ENCODE measurements around the gene PLD1. TPM values are rescaled to one million over a fixed set of nuclear protein-coding genes. Genes with fewer than 3 reads are reported as not detected.
A peak's percentile ranks its signal among the peaks of the same experiment; 100 is the strongest.

The PLD1 gene
- total RNA-seq, 1 donor from 2014 or later: 25.4 TPM

DNA sequence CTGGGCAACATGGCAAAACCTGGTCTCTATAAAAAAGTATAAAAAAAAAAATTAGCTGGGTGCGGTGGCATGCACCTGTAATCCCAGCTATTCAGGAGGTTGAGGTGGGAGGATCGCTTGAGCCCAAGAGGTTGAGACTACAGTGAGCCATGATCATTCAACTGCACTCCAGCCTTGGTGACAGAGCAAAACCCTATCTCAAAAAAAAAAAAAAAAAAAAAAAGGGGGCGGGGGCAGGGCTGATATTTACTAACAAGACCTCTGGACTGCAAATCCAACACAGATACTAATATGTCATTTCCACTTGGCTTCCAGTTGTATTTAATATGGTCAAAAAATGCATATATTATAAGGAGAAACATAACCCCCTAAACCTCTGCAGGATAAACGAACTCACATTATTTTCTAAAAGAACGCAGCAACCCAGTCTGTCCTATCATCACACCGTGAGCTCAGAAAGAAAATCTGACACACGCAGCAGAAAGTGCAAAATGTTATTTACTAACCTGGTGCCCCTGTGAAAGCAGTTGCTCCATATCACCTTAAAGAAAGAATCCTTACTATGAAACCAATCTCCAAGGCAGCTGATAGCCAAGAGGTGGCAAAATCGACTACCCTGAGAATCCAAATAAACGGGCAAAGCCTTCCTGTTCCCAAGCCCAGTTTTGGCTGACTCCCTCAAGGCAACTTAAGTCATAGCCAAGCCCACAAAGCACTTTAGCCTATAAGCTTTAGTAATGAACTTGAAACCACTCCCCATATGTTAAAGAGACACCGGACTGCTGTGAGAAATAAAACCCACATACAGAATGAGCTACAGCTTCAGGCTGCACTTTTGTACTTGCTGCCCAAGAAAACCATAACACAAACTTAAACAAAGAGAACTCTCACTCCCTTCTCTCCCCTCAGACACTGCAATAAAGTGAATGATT, 39.3 kb downstream of the PLD1 start:
- Histone ChIP-seq H3K27me3 (no peaks in the 10 kb centered on the region), H3K4me3 (peak overlapping the region; percentile 37), H3K9me3 (no peaks in the 10 kb centered on the region), H3K4me1 (peaks cover 5% of the 10 kb centered on the region), H3K36me3 (no peaks in the 10 kb centered on the region), H3K27ac (no peak overlapping the region)
- ATAC-seq (peak; percentile 93), DNase-seq (no peak)
- TF ChIP-seq, protein P1, sequence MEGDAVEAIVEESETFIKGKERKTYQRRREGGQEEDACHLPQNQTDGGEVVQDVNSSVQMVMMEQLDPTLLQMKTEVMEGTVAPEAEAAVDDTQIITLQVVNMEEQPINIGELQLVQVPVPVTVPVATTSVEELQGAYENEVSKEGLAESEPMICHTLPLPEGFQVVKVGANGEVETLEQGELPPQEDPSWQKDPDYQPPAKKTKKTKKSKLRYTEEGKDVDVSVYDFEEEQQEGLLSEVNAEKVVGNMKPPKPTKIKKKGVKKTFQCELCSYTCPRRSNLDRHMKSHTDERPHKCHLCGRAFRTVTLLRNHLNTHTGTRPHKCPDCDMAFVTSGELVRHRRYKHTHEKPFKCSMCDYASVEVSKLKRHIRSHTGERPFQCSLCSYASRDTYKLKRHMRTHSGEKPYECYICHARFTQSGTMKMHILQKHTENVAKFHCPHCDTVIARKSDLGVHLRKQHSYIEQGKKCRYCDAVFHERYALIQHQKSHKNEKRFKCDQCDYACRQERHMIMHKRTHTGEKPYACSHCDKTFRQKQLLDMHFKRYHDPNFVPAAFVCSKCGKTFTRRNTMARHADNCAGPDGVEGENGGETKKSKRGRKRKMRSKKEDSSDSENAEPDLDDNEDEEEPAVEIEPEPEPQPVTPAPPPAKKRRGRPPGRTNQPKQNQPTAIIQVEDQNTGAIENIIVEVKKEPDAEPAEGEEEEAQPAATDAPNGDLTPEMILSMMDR (IDR thresholded peaks at IDR 0.05): no peak
- intact Hi-C loops (cut with DNase I): no loop called here

DNA sequence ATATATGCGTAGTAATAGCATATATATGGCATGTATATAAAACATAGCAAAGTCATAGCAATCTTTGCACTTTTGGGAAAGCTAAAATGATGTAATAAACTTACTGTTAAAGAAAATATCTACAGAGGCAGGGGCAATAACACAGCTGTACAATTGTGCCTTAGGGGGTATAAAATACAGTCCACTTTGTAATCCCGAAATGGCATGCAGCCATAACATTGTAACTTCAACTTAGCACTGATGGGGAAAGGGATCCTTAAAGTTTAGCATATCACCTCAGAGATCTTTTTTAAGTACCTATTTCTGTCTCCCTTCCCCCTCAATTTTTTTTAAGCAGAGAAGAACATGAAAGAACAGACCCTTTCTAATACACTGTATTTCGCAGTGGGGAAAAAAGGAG, 40.8 kb downstream of the PLD1 start:
- Histone ChIP-seq H3K9me3 (no peaks in the 10 kb centered on the region), H3K27ac (no peak overlapping the region), H3K4me1 (peaks cover 5% of the 10 kb centered on the region), H3K27me3 (no peaks in the 10 kb centered on the region), H3K36me3 (no peaks in the 10 kb centered on the region), H3K4me3 (no peak overlapping the region)
- ATAC-seq: no peak
- intact Hi-C loops (cut with DNase I): no loop called here
- TF ChIP-seq, protein P1 (IDR thresholded peaks at IDR 0.05): no peak
- DNase-seq: no peak

DNA sequence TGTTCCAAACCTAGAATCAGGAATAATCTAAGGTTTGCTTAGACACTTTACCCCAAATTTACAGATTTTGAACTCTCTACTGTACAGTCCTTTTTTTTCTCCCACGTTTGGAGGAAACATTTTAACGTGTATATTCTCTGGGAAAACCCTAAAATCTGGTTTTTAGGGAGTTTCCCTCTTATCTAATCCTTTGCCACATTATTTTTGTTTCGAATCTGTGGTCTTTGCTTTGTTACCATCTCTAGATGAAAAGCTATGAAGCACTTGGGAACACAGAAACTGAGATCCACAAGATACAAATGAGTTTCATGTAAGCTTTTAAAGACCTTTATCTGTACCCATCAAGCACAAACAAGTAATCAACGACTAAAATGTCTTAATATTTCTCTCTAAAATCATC, 41.3 kb downstream of the PLD1 start:
- H3K9me3 ChIP-seq: no peaks in the 10 kb centered on the region
- H3K4me1 ChIP-seq: peaks cover 5% of the 10 kb centered on the region
- intact Hi-C loops (cut with DNase I): no loop called here
- no peak overlapping the region for H3K27ac ChIP-seq
- no peaks in the 10 kb centered on the region for H3K27me3 ChIP-seq
- H3K4me3 ChIP-seq: no peak overlapping the region
- DNase-seq (no peak), ATAC-seq (no peak)
- no peaks in the 10 kb centered on the region for H3K36me3 ChIP-seq
- TF ChIP-seq, protein P1 (IDR thresholded peaks at IDR 0.05): no peak

DNA sequence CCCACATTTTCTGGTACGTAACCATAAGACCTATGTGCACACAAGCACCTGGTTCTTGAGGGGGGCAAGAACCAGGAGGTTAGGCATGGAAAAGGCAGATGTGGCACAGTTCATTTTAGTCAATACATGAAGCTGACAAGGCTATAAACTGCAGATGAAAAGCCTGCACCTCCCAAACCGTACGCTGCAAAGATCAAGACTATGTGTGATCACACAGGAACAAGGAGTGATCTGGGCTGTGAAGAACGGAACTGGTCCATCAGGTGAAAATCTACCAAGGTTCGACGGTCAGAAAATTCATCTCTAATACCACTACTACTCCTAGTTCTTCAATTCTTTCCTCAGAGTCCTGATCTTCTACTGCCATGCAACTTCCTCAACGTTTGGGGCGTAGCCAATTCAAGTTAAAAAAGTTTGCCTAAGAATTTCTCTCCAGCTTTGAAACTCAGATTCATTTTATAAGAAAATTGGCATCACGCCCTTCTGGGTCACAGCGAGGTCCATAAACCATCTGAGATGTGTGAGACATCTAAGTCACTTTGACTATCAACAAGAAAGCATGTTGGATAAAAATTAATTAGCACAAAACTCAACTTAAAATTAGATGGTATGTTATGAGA, 41.9 kb downstream of the PLD1 start:
- Histone ChIP-seq H3K9me3 (no peaks in the 10 kb centered on the region), H3K27me3 (no peaks in the 10 kb centered on the region), H3K4me1 (peaks cover 5% of the 10 kb centered on the region), H3K4me3 (no peak overlapping the region), H3K27ac (no peak overlapping the region), H3K36me3 (no peaks in the 10 kb centered on the region)
- ATAC-seq (no peak), DNase-seq (no peak)
- intact Hi-C loops (cut with DNase I): no loop called here
- TF ChIP-seq, protein P1 (IDR thresholded peaks at IDR 0.05): no peak

DNA sequence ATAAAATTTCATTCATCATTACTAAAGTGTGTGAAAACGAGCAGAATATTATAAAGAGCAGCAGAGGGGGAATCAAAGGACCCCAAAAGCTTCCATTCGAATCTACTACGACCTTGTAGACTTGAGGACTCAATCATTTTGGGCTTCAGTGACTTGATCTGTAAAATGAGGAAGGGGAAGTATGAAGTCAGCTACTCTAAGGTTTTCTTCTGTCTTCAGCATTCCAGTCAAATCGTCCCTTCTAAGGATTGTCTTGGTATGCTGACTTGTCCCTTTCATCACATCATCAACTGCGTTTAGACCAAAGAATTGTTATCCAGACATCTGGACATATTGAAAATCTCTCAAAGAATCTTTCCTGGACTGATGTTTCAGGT, 44.8 kb downstream of the PLD1 start:
- no peaks in the 10 kb centered on the region for H3K9me3 ChIP-seq
- no peaks in the 10 kb centered on the region for H3K36me3 ChIP-seq
- TF ChIP-seq, protein P1 (IDR thresholded peaks at IDR 0.05): no peak
- intact Hi-C loops (cut with DNase I): no loop called here
- no peak for ATAC-seq
- no peak overlapping the region for H3K4me3 ChIP-seq
- no peaks in the 10 kb centered on the region for H3K27me3 ChIP-seq
- H3K27ac ChIP-seq: no peak overlapping the region
- H3K4me1 ChIP-seq: no peaks in the 10 kb centered on the region
- DNase-seq: no peak

All from upper lobe of right lung (tissue), 1 donor.